T-helper 2 cell treated with Interferon-gamma antibody and Interleukin-4, amounts not matched to agents 100 ng/mL and 5 ng/mL, for 36 hours (primary cell): ENCODE measurements around the gene APLP2. TPM values are rescaled to one million over a fixed set of nuclear protein-coding genes. Genes with fewer than 3 reads are reported as not detected.

Source experiments
- intact Hi-C: fragments of 100-400 bp; cut with micrococcal nuclease; formaldehyde crosslinking; loops from one replicate; pipeline ENCODE4 v1.15.1; 2023
- total RNA-seq: library from RNA; stranded (reverse); gene quantifications from 2 replicates; pipeline ENCODE4 v1.2.3, GENCODE V29; 2022

Gene APLP2
- total RNA-seq, 1 donor from 2014 or later: 32.1 TPM

DNA sequence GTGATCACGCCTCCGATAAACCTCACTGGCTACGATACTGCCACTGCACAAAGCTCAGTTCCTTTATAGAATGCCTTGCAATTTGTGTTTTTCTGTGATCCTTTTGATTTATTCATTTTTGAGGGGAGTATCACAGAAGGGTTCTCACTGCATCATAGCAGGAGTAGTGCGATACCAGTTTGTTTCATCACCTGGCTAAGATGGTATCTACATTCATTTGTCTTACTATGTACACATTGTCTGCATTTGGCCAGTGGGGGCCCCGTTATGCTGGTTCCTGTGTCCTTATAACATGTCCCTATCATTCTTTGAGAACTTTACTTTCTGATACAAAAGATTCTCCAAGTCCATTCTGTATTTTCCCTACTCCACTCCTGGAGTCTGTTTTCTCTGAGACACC is 44.6 kb downstream of the APLP2 start:
- intact Hi-C loops: no loop called here

DNA sequence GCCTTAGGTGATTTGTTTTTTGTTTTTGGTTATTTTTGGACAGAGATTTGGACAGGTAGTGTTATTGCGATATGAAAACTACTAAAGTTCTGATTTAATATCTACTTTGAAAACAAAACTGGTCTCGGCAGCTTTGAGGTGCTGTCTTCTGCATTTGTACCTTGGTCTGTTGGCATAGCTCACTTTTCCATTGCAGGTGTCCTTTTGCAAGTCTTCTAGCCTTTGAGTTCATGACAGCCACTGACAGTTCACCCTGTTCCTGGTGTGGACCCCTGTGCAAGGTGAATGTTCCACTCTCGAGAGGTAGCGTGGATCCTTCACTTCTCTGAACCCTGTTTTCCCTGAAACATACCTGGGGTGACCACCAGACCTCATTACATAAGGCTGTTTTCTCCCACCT is 45.0 kb downstream of the APLP2 start:
- intact Hi-C loops: no loop called here

DNA sequence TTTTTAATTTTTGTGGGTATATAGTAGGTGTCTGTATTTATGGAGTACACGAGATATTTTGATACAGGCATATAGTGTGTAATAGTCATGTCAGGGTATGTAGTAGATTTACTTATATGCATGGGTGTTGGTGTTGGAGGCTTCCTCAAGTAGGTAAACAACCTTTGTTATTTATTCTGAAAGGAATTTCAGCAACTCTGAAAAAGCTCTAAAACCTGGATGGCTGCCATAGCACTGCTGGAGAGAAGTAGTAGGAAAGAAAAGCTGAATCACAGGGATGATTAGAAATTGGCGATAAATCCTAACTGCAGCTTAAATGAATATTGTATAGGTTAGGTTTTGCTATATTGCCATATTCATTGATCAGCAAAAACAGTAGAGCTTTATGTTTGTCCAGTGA is 45.5 kb downstream of the APLP2 start:
- intact Hi-C loops: no loop called here

DNA sequence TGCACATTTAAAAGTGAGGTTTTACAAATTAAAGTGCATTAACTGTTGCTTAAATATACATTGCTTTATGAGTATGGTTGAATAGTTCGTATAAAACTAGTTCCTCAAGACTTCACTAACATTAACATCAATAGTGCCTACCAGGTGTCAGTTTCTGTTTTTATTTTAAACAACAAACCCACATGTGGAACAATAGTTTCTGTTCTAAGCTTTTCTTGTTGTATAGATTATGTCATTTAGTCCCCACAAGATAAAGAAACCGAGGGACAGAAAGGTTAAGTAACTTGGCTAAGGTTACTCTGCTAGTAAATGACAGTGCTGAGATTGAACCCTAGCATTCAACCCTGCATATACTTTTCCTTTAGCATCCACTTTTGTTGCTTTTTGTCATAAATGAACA is 48.5 kb downstream of the APLP2 start:
- intact Hi-C loops: no loop called here

DNA sequence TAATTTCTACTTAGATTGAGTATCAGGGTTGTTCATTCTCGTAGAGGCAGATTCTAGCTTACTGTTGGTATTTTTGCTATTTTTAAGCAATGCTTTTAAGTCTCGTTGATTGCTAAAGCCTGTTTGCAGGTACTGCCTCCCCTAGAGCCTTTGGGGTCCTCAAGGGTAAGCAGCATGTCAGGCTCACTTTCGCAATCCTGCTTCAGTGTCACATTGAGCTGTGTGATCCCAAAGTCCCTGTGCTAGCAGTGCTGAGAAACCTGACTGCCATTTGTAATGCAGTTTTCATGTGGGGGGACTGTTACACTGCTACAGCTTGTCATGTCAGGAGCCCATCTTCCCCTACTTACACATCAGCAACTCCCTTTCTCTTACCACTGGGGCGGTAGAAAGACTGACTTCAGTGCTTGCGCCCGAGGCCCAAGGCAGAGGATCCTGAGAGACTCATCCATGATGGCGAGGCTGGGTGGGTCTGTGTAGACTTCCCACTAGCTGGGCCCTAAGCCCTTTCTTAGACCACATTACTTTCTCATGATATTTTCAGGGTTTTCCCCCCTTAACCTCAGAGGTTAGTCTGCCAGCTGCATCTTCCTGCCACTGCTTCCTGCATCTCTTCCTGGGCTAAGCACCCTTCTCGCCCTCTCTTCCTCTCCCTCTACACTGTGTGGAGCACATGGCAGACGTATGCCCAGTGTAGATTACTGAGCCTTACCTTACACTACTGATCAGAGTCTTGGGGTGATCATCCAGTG is 49.1 kb downstream of the APLP2 start:
- intact Hi-C loops: no loop called here

DNA sequence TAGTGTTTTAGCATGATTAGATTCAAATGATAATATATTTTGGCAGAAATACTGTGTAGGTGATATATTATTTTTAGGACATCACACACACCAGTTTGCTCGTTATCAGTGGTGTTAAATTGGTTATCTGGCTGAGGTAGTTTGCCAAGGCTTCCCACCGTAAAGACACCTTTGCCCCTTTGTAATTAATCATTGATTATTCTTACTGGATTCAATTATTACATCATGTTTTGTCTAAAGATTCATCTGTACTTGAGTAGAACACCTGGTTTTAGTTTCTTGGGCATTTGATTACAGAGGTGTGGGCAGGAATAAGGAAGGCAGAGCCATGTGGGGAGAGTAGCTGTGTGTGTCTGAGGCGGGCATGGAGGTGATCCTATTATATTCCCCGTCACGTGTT is 50.4 kb downstream of the APLP2 start:
- intact Hi-C loops: no loop called here

DNA sequence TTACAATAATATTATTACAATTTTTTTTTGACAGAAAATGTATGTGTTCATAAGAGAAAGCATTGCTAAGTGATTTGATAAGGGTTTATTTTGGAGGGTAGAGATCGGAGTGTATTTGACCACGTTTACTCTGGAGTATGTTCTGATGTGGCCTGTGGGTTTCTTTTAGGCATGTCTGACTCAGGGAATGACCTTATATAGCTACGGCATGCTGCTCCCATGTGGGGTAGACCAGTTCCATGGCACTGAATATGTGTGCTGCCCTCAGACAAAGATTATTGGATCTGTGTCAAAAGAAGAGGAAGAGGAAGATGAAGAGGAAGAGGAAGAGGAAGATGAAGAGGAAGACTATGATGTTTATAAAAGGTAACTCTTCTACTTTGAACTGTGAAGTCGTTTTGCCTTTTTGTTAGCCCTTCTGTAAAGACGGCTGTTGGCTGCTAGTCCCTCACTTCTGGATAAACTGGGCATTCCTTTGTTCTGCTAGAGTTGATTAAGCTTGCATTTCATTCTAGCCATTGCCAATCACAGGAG is 51.8 kb downstream of the APLP2 start:
- intact Hi-C loops: no loop called here

DNA sequence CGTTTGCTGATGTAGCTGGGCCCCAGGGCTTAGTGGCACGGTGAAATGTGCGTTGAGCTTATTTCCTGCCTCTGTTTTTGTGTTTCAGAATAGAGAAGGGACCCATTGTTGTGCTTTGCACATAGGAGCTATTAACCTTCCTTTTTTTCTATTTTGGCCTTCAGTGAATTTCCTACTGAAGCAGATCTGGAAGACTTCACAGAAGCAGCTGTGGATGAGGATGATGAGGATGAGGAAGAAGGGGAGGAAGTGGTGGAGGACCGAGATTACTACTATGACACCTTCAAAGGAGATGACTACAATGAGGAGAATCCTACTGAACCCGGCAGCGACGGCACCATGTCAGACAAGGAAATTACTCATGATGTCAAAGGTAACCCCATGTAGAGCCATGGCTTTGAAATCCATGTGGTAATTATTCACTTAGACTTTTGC is 52.5 kb downstream of the APLP2 start:
- intact Hi-C loops: no loop called here

DNA sequence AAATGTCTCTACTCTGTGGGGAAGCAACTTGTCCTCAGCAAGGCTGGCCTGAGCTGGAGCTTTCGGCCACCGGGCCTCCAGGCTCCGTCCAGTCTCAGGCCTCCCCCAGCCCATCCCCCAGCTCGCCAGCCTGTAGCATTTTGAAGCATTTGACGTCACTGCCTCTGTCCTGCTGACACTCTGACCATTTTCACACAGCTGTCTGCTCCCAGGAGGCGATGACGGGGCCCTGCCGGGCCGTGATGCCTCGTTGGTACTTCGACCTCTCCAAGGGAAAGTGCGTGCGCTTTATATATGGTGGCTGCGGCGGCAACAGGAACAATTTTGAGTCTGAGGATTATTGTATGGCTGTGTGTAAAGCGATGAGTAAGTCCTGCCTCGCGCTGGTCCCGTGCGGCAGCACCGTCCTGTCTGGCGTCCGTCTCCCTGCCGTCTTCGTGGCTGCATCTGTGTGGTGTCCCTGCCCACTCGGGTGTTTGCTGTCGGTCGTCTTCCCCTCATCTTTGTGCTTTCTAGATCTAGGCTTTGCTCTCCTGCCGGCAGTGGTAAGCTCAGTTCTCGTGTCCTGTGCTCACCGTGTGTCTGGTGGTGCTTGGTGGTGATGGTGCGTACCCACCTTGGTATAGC is 53.8 kb downstream of the APLP2 start:
- intact Hi-C loops: no loop called here

DNA sequence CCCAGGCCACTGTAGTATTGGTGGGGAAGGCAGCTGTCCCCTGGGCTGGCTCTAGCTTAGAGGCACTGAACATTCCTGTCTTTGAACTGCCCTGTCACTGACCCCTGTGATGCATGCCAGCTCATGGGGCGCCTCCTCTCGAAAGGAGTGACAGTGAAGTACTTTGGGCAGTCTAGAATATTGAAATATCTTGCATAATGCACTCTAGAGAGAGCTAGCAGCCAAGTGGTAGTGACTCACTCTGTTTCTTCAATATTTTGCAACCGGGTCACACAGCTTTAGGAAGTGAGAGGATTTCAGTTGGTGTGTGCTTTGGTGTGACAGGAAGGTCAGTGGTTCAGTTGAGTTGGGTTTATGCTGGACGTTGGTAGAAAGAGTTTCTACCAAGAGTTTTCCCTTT is 54.4 kb downstream of the APLP2 start:
- intact Hi-C loops: no loop called here

DNA sequence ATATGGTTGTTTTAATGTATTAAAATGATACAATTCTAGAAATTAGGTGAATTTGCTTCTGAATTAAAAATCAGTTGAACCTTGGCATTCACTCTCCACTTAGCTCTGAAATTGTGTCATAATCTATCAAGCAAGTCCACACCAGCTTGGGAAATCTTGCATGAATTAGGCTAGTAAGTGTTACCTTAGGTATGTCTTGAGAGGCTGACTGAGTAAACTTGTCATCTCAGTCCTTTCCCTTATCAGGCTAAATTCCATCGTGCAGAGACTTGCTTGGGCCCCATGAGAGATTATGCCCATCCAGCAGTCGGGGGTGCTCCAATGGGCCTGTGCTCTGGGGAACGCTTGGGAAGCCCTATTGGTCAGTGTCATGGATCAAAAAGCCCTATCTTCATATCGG is 55.9 kb downstream of the APLP2 start:
- intact Hi-C loops: no loop called here

DNA sequence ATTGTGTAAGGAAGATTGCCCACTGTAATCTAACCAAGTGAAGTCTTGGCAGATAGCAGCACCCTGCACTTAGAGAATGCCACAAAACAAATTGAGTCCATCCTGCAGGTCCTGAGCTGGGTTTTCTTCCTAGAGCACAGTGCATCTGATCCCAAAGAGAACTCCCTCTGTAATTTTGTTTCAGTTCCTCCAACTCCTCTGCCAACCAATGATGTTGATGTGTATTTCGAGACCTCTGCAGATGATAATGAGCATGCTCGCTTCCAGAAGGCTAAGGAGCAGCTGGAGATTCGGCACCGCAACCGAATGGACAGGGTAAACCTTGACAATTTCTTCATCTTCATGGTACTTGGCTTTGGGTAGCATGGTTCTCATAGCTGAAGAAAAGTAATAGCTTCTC is 56.8 kb downstream of the APLP2 start:
- intact Hi-C loops: no loop called here

DNA sequence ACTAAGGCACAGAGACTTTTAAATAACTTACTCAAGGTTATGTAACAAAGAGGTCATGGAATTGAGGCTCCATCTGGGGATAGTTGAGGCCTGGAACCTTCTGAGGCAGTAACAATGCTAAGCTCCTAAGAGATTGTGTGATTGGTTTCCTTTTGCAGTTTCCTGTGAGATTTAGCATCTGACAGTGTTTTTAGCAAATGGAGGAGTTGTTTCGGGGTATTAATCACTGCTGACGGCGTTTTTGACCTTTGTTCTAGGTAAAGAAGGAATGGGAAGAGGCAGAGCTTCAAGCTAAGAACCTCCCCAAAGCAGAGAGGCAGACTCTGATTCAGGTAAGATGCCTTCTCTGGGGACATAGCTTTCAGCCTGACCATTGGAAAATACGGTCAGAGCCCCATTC is 57.8 kb downstream of the APLP2 start:
- intact Hi-C loops: no loop called here

DNA sequence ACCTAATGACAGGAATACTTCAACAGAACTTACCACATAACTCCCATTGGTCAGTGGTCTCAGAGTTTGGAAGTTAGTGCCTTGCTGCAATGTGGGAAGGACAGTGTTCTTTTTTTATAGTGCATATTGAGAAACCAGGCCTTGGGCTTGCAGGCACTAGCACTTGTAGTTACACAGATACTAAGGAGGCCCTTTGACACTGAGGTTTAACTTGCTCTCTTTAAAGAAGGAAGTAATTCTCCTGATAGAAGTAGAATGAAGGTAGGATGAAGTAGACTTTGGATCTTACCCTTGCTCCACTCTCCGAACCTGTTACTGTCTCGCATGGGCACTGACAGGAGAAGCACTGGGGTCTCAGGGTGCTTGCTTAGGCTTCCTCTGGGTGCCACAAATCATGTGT is 58.9 kb downstream of the APLP2 start:
- intact Hi-C loops: no loop called here

DNA sequence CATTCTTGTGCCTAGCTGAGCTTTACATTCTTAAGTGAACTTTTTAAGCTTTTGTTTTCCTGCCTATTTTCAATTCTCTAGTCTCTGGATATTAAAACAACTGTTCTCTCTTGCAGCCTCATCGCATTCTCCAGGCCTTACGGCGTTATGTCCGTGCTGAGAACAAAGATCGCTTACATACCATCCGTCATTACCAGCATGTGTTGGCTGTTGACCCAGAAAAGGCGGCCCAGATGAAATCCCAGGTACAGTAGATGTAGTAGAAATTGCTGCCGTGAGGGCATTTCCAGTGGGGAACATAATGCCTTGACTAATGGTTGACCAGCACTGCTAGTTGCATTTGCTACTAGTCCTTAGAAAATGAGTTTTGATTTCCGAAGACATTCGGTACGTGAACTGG is 60.2 kb downstream of the APLP2 start:
- intact Hi-C loops: loop anchor here (5.0 kb wide), 2 partner anchors 63 to 248 kb away; partner anchors contain the start of gene APLP2

DNA sequence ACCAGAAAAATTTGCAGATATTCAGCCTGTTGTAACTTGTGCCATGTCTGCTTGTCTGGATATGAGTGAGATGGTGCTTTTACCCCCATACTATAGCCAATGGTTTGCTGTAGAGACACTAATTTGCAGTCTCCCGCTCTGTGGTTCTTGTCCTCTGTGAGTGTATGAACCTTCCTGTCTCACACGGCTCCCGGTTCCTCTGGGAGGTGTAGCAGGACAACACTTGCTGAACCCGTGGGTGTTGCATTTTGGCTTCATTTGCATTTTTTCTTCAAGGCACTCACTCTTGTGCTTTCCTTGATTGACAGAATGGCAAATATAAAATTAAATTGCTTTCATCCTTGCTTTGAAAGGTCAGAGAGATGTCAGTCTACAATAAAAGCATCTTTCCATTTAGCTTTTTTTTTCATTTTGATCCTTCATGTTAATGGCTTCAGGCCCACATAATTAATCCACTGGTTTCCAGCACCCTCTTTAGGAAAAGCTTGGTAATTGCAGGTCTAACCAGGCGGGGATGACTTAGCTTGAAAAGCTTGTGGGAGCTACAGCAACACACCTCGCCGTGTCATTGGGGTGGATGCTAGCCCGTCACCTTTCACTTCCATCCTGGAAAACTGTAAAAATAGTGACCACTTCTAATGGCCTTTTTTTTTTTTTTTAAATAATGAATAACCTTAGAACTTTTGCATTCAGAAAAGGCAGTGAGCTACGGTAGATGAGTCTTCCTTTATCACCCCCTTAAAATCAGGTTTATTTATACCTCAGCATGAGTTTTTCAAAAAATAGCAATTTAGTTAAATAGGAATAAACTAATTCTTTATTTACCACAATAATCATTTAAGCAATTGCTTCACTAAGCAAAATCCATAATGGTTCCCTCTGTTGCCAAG is 62.5 kb downstream of the APLP2 start:
- intact Hi-C loops: loop anchor here (1.0 to 5.0 kb wide), 6 partner anchors 65 to 365 kb away; partner anchors contain the start of gene APLP2

DNA sequence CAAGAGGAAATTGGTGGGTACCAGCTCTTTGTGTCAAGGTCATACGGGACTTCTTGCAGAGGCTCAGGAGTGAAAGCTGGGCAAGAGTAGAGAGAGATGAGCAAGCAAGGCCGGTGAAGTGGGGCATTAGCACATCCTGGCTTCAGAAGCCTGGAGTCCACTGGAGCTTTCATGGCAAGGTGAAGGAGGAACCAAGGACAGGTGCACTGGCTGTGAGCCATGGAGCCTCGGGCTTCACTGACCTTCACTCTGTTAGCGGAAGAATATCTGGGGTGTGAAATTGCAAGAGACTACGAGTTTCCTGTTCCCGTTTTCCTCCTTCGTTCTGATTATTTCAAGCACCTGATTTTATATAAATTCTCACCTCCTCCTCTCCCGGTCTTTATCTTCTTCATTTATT is 64.0 kb downstream of the APLP2 start:
- intact Hi-C loops: loop anchor here (2.0 to 5.0 kb wide), 3 partner anchors 66 to 251 kb away; partner anchors contain the start of gene APLP2

DNA sequence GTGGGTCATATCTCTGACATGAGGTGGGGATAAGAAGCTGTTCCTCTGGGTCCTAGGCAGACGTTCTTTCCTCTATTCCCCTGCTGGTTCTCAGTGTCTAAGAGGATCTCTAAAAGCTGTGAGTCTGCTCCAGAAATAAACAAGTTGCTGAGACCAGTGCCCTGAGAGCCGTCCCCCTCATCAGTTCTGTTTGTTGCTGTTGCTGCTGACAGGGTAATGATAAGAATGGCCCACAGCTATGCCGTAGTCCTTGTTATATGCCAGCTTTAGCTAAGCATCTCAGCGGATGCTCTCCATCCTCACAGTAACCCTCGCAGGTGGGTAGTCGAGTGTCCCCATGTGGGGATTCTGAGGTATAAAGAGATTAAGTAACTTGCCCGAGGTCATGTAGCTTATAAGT is 66.4 kb downstream of the APLP2 start:
- intact Hi-C loops: no loop called here

DNA sequence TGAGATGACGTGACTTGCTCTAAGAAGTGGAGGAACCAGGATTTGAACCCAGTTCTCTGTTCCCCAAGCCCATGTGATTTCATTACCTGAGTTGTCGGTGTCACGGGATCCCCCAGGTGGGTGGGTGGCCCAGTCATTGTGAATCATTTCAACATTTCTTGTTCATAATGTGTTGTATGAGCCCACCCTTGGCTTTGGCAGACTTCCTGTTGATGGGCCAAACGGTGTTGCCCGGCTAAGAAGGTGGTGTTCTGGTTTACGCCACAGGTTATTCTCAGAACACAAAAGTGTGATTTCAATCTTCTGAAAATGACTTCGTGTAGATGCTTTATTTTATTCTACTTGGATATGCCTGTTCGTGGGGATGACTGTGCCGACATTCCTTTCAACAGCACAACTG is 68.3 kb downstream of the APLP2 start:
- intact Hi-C loops: no loop called here

DNA sequence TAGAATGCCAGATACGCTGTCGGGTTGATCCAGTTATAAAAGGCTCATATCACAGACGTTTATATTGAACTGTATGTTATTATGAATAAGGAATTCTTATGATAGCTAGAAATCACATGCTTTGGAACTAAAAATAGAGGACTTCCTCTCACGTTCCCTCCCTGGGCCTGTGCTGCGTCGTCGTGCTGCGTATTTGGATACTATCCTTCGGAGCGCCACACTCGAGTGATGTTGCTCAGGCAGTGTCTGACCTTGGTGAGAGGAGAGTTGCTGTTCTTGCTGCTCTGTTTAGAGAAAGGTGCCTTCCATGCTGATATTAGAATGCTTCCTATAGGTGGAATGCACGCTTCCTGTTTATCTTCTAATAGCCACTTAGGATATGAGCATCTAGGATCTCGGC is 69.7 kb downstream of the APLP2 start:
- intact Hi-C loops: no loop called here

DNA sequence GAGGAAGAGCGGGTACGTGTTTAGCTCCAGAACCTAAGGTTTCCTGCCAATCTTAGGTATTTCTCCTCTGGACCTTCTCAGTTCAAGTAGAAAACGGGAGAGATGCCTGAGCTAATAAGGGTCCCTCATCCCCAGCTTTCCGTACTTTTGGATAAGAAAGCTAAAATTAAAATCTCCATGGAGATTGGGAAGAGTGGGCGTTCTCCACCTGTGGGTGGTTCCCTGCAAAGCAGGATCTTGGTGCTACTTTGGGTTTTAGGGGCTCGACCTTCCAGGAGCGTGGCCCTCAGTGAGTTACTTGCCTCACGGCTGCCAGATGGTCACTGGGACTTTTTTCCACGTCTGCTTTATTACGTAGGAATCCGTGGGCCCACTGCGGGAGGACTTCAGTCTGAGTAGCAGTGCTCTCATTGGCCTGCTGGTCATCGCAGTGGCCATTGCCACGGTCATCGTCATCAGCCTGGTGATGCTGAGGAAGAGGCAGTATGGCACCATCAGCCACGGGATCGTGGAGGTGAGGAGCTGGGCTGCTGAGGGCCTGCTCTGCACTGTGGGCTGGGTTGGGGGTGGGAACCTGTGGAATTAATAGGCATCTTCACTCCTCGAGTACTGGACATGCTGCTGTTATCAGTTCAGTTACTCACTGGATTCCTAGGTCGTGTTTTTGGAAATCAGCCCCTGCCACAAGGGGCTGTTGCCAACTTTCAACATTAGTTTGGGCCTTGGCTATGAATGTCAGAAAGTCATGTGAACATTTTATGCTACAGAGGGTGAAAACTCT is 72.1 kb downstream of the APLP2 start:
- intact Hi-C loops: no loop called here
